Measurements from ENCODE around the gene EXOC3. TPM values are rescaled to one million over a fixed set of nuclear protein-coding genes. Genes with fewer than 3 reads are reported as not detected.

EXOC3 gene
- total RNA-seq, 1 experiment from 2014 or later: 24.4 TPM

Other genes with a start within 250 kb of the EXOC3 start
- gene CCDC127, start 225.0 kb upstream of the EXOC3 start, total RNA-seq (2014; rRNA removed; shearing (Covaris generic); ENCODE audit: low replicate concordance): 2.6 and 4.7 TPM in 2 replicates
- gene SDHA, start 224.9 kb upstream of the EXOC3 start, total RNA-seq (2014; rRNA removed; shearing (Covaris generic); ENCODE audit: low replicate concordance): 54.0 and 62.3 TPM in 2 replicates
- 103 and 133 TPM in 2 replicates for gene PDCD6, start 171.5 kb upstream of the EXOC3 start, total RNA-seq (2014; rRNA removed; shearing (Covaris generic); ENCODE audit: low replicate concordance)
- gene AHRR, start 121.5 kb upstream of the EXOC3 start, total RNA-seq (2014; rRNA removed; shearing (Covaris generic); ENCODE audit: low replicate concordance): 2.5 and 2.6 TPM in 2 replicates
- gene SLC9A3, start 81.3 kb downstream of the EXOC3 start, total RNA-seq (2014; rRNA removed; shearing (Covaris generic); ENCODE audit: low replicate concordance): 2.0 and 3.5 TPM in 2 replicates
- gene CEP72, start 169.2 kb downstream of the EXOC3 start, total RNA-seq (2014; rRNA removed; shearing (Covaris generic); ENCODE audit: low replicate concordance): 14.6 and 22.8 TPM in 2 replicates

Data from Karpas-422 (cell line).